AG04450 (cell line): Measurements from ENCODE around the gene JUP. TPM values are rescaled to one million over a fixed set of nuclear protein-coding genes. Genes with fewer than 3 reads are reported as not detected.
"Not testable (repeated sequence)": the region's sequence is repeated elsewhere in the genome, so short reads cannot be mapped to it uniquely, and the experiment has no call there.

Experiments
- CTCF ChIA-PET: fragments of 300-600, 350-600 bp; formaldehyde crosslinking; extraction: SDS; loops from one replicate; lab custom pipeline; 2022; ENCODE audit warnings: antibody characterized with exemption, inconsistent platforms; lab: Charles Lee
- POLR2A ChIA-PET: fragments of 350-600 bp; formaldehyde crosslinking; extraction: SDS; loops from one replicate; lab custom pipeline; 2021; ENCODE audit warnings: antibody characterized with exemption, inconsistent platforms; lab: Yijun Ruan, JAX
- DNase-seq: peaks from one replicate; pipeline ENCODE4 v3.0.0-alpha.2; 2011; ENCODE audit warnings: low read depth, low spot score
- H3K27ac ChIP-seq: one replicate; pipeline ENCODE4 v1.5.1; 2012; ENCODE audit warnings: low read depth, low read length, control low read depth
- H3K27me3 ChIP-seq: one replicate; pipeline ENCODE4 v1.6.0; 2012; ENCODE audit warnings: low read length; ENCODE audit not compliant: control insufficient read depth, insufficient read depth
- H3K4me3 ChIP-seq: 2 replicates; pipeline ENCODE4 v1.5.1; 2011; ENCODE audit warnings: mild to moderate bottlenecking, low read depth, low read length, control low read depth
- H3K9me3 ChIP-seq: 2 replicates; pipeline ENCODE4 v1.5.1; 2012; ENCODE audit warnings: low read length; ENCODE audit not compliant: control insufficient read depth, insufficient read depth
- polyA minus RNA-seq: library from RNA; depleted of rRNA, polyadenylated mRNA; stranded (reverse); fragments of >200 nt; gene quantifications from 2 replicates; pipeline ENCODE4 v1.2.3, GENCODE V29; 2011; rRNA and poly(A)+ RNA removed
- polyA plus RNA-seq: library from polyadenylated mRNA; depleted of rRNA; stranded (reverse); fragments of >200 nt; gene quantifications from 2 replicates; pipeline ENCODE4 v1.2.3, GENCODE V29; 2011; rRNA removed
- TF ChIP-seq, protein P1 (sequence below): IDR thresholded peaks from 2 replicates; pipeline ENCODE4 v1.5.1; 2011; ENCODE audit warnings: low read depth, low read length, control low read depth, inconsistent platforms

JUP gene
- 13.5 and 25.7 TPM in 2 replicates for polyA plus RNA-seq
- polyA minus RNA-seq, result 19.7 and 25.7 TPM in 2 replicates

DNA sequence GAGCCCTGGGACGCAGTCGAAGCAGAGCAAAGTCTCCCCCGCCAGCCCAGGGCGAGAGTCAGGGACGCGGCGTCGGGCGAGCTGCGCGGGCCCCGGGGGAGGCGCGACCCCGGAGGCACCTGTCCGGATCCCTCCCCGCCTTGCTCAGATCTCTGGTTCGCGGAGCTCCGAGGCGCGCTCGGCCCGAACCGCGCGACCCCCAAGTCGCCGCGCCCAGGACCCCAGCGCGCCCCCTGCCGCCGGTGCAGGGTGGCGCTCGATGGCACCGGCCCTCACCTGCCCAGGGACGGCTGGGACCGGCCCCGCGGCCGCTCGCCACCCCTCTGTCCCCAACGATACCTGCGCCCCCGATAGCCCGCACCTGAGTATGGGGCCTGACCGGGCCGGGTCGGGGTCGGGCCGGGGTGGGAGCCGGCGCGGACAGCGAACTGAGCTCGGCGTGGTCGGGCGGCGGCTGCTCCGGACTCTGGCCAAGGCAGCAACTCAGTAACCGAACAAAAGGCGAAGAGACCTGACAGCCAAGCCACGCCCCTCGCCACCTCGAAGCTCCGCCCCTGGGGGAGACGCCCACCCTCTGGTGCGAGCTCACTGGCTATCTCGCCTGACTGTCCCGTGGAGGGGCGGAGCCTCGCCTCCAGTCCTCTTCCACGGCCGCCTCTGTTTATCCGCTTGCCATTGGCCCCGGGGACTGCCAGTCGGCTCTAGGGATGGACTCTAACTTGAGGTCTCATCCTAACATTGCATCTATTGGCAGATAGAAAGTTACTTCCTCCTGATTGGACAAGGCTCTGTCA, at the start of gene JUP:
Gene JUP, minus strand, starts transcription at position 485 of the 794 bp plus-strand sequence. CDS start 14,857 bp downstream, outside the sequence.
- peak; percentile 98 for DNase-seq
- Histone ChIP-seq H3K4me3 (peak within 1 kb of the TSS; percentile 78), H3K27me3 (peaks cover 3% of the 10 kb centered on the region), H3K9me3 (no peaks in the 10 kb centered on the region; the same call in 1 of the 2 replicates), H3K27ac (no peak within 1 kb of the TSS)
- TF ChIP-seq, protein P1, sequence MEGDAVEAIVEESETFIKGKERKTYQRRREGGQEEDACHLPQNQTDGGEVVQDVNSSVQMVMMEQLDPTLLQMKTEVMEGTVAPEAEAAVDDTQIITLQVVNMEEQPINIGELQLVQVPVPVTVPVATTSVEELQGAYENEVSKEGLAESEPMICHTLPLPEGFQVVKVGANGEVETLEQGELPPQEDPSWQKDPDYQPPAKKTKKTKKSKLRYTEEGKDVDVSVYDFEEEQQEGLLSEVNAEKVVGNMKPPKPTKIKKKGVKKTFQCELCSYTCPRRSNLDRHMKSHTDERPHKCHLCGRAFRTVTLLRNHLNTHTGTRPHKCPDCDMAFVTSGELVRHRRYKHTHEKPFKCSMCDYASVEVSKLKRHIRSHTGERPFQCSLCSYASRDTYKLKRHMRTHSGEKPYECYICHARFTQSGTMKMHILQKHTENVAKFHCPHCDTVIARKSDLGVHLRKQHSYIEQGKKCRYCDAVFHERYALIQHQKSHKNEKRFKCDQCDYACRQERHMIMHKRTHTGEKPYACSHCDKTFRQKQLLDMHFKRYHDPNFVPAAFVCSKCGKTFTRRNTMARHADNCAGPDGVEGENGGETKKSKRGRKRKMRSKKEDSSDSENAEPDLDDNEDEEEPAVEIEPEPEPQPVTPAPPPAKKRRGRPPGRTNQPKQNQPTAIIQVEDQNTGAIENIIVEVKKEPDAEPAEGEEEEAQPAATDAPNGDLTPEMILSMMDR, result peak; percentile 30
- CTCF ChIA-PET, result interaction anchor here (0.5 to 2.5 kb wide), 18 partner anchors 8 to 1416 kb away, joined by 3 to 16 read pairs (median 4); partner anchors contain the start of genes KLHL11 and P3H4
- POLR2A ChIA-PET, result interaction anchor here (0.6 to 1.9 kb wide), 11 partner anchors 9 to 104 kb away, joined by 3 to 27 read pairs (median 5); partner anchors contain the start of genes EIF1, FKBP10 and P3H4

- ChIA-PET CTCF (no interaction called here), POLR2A (no interaction called here)
- Histone ChIP-seq H3K27ac (no peak within 1 kb of the TSS), H3K4me3 (peak within 1 kb of the TSS; percentile 79), H3K27me3 (no peaks in the 10 kb centered on the region), H3K9me3 (no peaks in the 10 kb centered on the region)
- DNase-seq, result no peak
- TF ChIP-seq, protein P1, result no peak
Measured at GRCh38 chr17:41835800-41836549, 49.5 kb upstream of the JUP start, which contains the start of gene NT5C3B. NT5C3B (minus strand) TSS chr17:41836232; CDS start chr17:41836193, 39 bp downstream.

- CTCF ChIA-PET, result no interaction called here
Measured at GRCh38 chr17:41835214-41835799, 48.8 kb upstream of the JUP start.

GRCh38 chr17:41829961-41830360, 43.5 kb upstream of the JUP start:
- H3K27ac ChIP-seq, H3K4me3 ChIP-seq, H3K9me3 ChIP-seq, DNase-seq, POLR2A ChIA-PET, H3K27me3 ChIP-seq: not testable (repeated sequence)
- CTCF ChIA-PET, result interaction anchor here (0.9 kb wide), 1 partner anchor 133 kb away, joined by 4 read pairs; no protein-coding TSS in a partner anchor

More at GRCh38 chr17:41835214-41835799, 48.8 kb upstream of the JUP start:
- Histone ChIP-seq H3K9me3 (no peaks in the 10 kb centered on the region), H3K4me3 (peak overlapping the region; percentile 79), H3K27ac (no peak overlapping the region), H3K27me3 (no peaks in the 10 kb centered on the region)
- TF ChIP-seq, protein P1, result no peak
- POLR2A ChIA-PET, result interaction anchor here (0.8 kb wide), 1 partner anchor 30 kb away, joined by 3 read pairs; the partner anchor contains the start of gene KLHL11
- no peak for DNase-seq
